ENCODE data around the gene SLC39A6. TPM values are rescaled to one million over a fixed set of nuclear protein-coding genes. Genes with fewer than 3 reads are reported as not detected.

The SLC39A6 gene
- total RNA-seq, 1 experiment from 2014 or later, result 70.5 TPM

DNA sequence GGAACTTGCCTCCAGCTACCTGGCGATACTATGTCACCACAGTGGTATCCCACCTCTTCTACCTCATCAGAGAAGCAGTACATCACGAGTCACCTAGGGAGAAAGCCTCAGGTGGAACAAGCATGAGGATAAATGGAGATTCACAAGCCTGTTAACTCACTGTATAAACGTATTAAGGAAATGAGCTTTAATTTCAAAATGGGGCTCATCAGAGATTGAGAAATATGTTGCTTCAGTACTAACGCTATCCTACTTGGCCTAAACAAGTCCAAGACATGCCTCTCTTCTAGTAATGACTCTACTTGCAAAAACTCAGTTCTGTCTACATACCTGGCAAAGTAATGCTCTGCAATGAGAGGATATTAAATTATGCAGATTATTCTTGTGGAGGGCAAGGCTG is 4.3 kb downstream of the SLC39A6 start:
- RAD21 ChIA-PET (ENCODE audit: low non-redundant PET in 1 of 2, low total read pairs in 2 of 2, uncharacterized antibody in 2 of 2, unreplicated experiment in 2 of 2), result no interaction called here
- H3K9ac ChIP-seq (ENCODE audit: low read length), result no peak overlapping the region
- H2AFZ ChIP-seq (ENCODE audit: low read depth, low read length, poor library complexity, severe bottlenecking), result no peak overlapping the region
- H3K9me2 ChIP-seq (ENCODE audit: insufficient read depth), result no peaks in the 10 kb centered on the region
- intact Hi-C loops (cut with micrococcal nuclease), result no loop called here
- CTCF ChIA-PET, result no interaction called here
- TF ChIP-seq YY1 (IDR thresholded peaks at IDR 0.05; ENCODE audit: extremely low read depth, insufficient replicate concordance, low read depth, low read length) (no peak), EZH2phosphoT487 (IDR thresholded peaks at IDR 0.05; ENCODE audit: borderline replicate concordance) (no peak), RAD21 (IDR thresholded peaks at IDR 0.05; ENCODE audit: low read depth) (no peak), CEBPB (IDR thresholded peaks at IDR 0.05; ENCODE audit: low read depth) (no peak), SP1 (IDR thresholded peaks at IDR 0.05; ENCODE audit: low read depth) (no peak), CBX3 (IDR thresholded peaks at IDR 0.05; ENCODE audit: low read depth) (no peak), JUND (IDR thresholded peaks at IDR 0.05) (no peak), SRF (IDR thresholded peaks at IDR 0.05; ENCODE audit: low read depth) (no peak), ZFX (IDR thresholded peaks at IDR 0.05) (no peak), ELF1 (IDR thresholded peaks at IDR 0.05; ENCODE audit: borderline replicate concordance, low read depth) (no peak), POLR2A (IDR thresholded peaks at IDR 0.05; ENCODE audit: borderline replicate concordance, extremely low read depth, insufficient read depth, insufficient read length) (no peak), POLR2AphosphoS5 (IDR thresholded peaks at IDR 0.05; ENCODE audit: low read depth, low read length) (no peak)
- TF ChIP-seq, protein P1, sequence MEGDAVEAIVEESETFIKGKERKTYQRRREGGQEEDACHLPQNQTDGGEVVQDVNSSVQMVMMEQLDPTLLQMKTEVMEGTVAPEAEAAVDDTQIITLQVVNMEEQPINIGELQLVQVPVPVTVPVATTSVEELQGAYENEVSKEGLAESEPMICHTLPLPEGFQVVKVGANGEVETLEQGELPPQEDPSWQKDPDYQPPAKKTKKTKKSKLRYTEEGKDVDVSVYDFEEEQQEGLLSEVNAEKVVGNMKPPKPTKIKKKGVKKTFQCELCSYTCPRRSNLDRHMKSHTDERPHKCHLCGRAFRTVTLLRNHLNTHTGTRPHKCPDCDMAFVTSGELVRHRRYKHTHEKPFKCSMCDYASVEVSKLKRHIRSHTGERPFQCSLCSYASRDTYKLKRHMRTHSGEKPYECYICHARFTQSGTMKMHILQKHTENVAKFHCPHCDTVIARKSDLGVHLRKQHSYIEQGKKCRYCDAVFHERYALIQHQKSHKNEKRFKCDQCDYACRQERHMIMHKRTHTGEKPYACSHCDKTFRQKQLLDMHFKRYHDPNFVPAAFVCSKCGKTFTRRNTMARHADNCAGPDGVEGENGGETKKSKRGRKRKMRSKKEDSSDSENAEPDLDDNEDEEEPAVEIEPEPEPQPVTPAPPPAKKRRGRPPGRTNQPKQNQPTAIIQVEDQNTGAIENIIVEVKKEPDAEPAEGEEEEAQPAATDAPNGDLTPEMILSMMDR (IDR thresholded peaks at IDR 0.05 in 2 of 3, conservative IDR thresholded peaks at IDR 0.05 in 1 of 3; ENCODE audit: borderline replicate concordance in 1 of 3, insufficient read depth in 1 of 3, low read depth in 2 of 3, low read length in 2 of 3), result no peak
- TF ChIP-seq, protein P2, sequence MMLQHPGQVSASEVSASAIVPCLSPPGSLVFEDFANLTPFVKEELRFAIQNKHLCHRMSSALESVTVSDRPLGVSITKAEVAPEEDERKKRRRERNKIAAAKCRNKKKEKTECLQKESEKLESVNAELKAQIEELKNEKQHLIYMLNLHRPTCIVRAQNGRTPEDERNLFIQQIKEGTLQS (IDR thresholded peaks at IDR 0.05), result no peak
- TF ChIP-seq, protein P3, sequence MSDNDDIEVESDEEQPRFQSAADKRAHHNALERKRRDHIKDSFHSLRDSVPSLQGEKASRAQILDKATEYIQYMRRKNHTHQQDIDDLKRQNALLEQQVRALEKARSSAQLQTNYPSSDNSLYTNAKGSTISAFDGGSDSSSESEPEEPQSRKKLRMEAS (IDR thresholded peaks at IDR 0.05), result no peak
- TF ChIP-seq, protein P4, sequence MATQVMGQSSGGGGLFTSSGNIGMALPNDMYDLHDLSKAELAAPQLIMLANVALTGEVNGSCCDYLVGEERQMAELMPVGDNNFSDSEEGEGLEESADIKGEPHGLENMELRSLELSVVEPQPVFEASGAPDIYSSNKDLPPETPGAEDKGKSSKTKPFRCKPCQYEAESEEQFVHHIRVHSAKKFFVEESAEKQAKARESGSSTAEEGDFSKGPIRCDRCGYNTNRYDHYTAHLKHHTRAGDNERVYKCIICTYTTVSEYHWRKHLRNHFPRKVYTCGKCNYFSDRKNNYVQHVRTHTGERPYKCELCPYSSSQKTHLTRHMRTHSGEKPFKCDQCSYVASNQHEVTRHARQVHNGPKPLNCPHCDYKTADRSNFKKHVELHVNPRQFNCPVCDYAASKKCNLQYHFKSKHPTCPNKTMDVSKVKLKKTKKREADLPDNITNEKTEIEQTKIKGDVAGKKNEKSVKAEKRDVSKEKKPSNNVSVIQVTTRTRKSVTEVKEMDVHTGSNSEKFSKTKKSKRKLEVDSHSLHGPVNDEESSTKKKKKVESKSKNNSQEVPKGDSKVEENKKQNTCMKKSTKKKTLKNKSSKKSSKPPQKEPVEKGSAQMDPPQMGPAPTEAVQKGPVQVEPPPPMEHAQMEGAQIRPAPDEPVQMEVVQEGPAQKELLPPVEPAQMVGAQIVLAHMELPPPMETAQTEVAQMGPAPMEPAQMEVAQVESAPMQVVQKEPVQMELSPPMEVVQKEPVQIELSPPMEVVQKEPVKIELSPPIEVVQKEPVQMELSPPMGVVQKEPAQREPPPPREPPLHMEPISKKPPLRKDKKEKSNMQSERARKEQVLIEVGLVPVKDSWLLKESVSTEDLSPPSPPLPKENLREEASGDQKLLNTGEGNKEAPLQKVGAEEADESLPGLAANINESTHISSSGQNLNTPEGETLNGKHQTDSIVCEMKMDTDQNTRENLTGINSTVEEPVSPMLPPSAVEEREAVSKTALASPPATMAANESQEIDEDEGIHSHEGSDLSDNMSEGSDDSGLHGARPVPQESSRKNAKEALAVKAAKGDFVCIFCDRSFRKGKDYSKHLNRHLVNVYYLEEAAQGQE (IDR thresholded peaks at IDR 0.05; ENCODE audit: low read depth), result no peak
- H3K27me3 ChIP-seq (ENCODE audit: insufficient read depth, low read length), result no peaks in the 10 kb centered on the region
- peaks cover 6 to 12% of the 10 kb centered on the region in 2 experiments; a peak in 3 of 4 replicates for H3K4me1 ChIP-seq (ENCODE audit: control insufficient read depth in 1 of 2, insufficient read depth in 2 of 2, low read length in 2 of 2)
- no peak overlapping the region for H3K27ac ChIP-seq (ENCODE audit: low read depth, low read length)
- H3K4me3 ChIP-seq (replicated peaks in 1 of 2; ENCODE audit: low read depth in 1 of 2, low read length in 2 of 2), result no peak overlapping the region
- no peak overlapping the region for H3K4me2 ChIP-seq (ENCODE audit: low read length)
- no TSS peak for BruUV-seq (replicated peaks)
- DNase-seq (ENCODE audit: low read depth, low spot score) (no peak), ATAC-seq (no peak)
- POLR2A ChIA-PET, result no interaction called here
- H3K79me2 ChIP-seq (ENCODE audit: insufficient read depth, low read length), result peaks cover 35% of the 10 kb centered on the region
- H3K9me3 ChIP-seq (ENCODE audit: control insufficient read depth in 1 of 2, insufficient read depth in 1 of 2, low read depth in 1 of 2, low read length in 2 of 2), result no peaks in the 10 kb centered on the region
- peaks cover under 1 to 25% of the 10 kb centered on the region in 2 experiments; a peak in 3 of 4 replicates for H3K36me3 ChIP-seq (ENCODE audit: control insufficient read depth in 1 of 2, insufficient read depth in 2 of 2, low read length in 2 of 2)
- no peaks in the 10 kb centered on the region for H4K20me1 ChIP-seq (ENCODE audit: insufficient read depth)

Data from HCT116 (cell line).